ENCODE data around the gene PDE8A.

Gene PDE8A

DNA sequence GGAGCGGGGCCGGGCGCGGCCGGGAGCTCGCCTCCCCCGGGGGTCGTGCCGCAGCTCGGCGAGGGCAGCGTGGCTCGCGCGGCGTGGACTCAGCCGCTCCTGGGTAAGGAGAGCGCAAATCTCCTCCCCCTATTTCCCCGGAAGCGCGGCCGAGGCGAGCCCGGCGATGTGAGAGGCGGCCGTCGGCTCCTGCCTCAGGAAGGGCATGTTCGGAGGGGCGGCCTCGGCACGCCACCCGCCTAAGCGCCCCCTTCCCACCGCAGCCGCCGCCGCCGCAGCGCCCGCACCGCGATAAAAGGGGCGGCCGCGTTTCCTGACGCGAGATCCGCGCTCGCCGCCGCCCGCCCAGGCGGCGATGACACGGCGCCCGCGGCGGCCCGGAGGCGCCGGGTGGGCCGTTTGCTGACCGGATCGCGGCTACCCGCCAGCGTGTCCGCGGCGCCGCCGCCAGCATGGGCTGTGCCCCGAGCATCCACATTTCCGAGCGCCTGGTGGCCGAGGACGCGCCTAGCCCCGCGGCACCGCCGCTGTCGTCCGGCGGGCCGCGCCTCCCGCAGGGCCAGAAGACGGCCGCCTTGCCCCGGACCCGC, at the start of gene PDE8A:
Gene PDE8A, plus strand, starts transcription at position 146 of the 590 bp plus-strand sequence. Its CDS starts 307 bp downstream, at position 453.
- TF ChIP-seq CTCF (conservative IDR thresholded peaks at IDR 0.05; ENCODE audit: low read depth) = no peak
- ChIA-PET CTCF (interaction anchor here (0.5 to 1.0 kb wide), 3 partner anchors 27 to 442 kb away, joined by 3 to 8 read pairs (median 6); no protein-coding TSS in a partner anchor), POLR2A (ENCODE audit: low non-redundant PET) (no interaction called here)
- H3K27ac ChIP-seq = peak within 1 kb of the TSS; percentile 88
- DNase-seq (ENCODE audit: low spot score) = peak; percentile 34

GRCh38 chr15:84934942-84935729, 46.5 kb upstream of the PDE8A start:
- ChIA-PET POLR2A (ENCODE audit: low non-redundant PET) (no interaction called here), CTCF (interaction anchor here (0.5 kb wide), 1 partner anchor 390 kb away, joined by 3 read pairs; no protein-coding TSS in a partner anchor)
- TF ChIP-seq CTCF (conservative IDR thresholded peaks at IDR 0.05; ENCODE audit: low read depth) = no peak
- no peak for DNase-seq (ENCODE audit: low spot score)
- H3K27ac ChIP-seq = no peak overlapping the region

DNA sequence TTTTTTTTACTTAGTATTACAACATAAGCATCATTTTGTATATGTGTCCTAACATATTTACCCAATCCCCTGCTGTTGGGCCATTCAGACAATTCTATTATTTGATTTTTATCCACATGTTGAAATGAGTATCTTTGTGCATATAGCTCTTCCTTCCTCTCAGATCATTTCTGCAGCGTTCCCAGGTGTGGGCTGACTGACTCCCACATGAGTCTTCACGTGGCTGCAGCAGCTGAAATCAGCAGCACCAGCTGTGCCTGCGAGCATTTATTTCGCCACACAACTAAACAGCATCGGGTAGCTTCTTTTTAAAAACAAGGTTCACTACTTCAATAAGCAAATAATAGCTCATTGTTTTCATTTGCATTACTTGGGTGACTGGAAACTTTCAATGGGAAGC, 44.5 kb upstream of the PDE8A start:
- no peak for DNase-seq (ENCODE audit: low spot score)
- TF ChIP-seq CTCF (conservative IDR thresholded peaks at IDR 0.05; ENCODE audit: low read depth) = no peak
- POLR2A ChIA-PET (ENCODE audit: low non-redundant PET) = no interaction called here
- H3K27ac ChIP-seq = no peak overlapping the region
- CTCF ChIA-PET = interaction anchor here (0.8 kb wide), 1 partner anchor 1858 kb away, joined by 3 read pairs; no protein-coding TSS in a partner anchor

GRCh38 chr15:84938726-84939125, 42.9 kb upstream of the PDE8A start:
- TF ChIP-seq CTCF (conservative IDR thresholded peaks at IDR 0.05; ENCODE audit: low read depth) = no peak
- H3K27ac ChIP-seq = no peak overlapping the region
- ChIA-PET CTCF (interaction anchor here (0.6 to 0.7 kb wide), 2 partner anchors 25 to 55 kb away, joined by 3 to 5 read pairs; no protein-coding TSS in a partner anchor), POLR2A (ENCODE audit: low non-redundant PET) (no interaction called here)
- DNase-seq (ENCODE audit: low spot score) = no peak

- TF ChIP-seq CTCF (conservative IDR thresholded peaks at IDR 0.05; ENCODE audit: low read depth) = no peak
- DNase-seq (ENCODE audit: low spot score) = no peak
- CTCF ChIA-PET = interaction anchor here (0.7 to 1.0 kb wide), 2 partner anchors 12 to 1420 kb away, joined by 3 read pairs; no protein-coding TSS in a partner anchor
- POLR2A ChIA-PET (ENCODE audit: low non-redundant PET) = interaction anchor here (0.6 kb wide), 1 partner anchor 52 kb away, joined by 3 read pairs; no protein-coding TSS in a partner anchor
- no peak overlapping the region for H3K27ac ChIP-seq
These were observed 41.3 kb upstream of the PDE8A start for GRCh38 chr15:84940399-84940798.

DNA sequence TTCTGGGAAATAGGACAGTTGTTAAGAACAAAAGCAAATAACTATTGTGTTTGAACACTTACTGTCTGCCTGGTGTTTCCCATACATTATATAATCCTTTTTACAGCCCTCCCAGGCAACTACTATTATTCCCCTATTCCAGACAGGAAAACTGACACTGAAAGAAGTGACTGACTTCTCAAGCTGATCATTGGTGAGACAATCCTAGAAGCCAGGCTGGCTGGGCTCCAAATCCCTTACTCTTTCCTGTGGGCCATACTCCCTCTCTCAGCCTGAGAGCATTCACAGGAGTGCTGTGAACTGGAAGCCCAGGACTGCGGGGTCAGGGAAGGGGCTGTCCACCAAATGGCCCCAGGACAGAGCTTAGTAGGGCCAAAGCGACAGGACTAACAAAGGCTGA, 39.2 kb upstream of the PDE8A start:
- no peak overlapping the region for H3K27ac ChIP-seq
- DNase-seq (ENCODE audit: low spot score) = no peak
- ChIA-PET CTCF (no interaction called here), POLR2A (ENCODE audit: low non-redundant PET) (no interaction called here)
- TF ChIP-seq CTCF (conservative IDR thresholded peaks at IDR 0.05; ENCODE audit: low read depth) = no peak
